ENCODE data around the gene PPP1R11.
"Not testable (repeated sequence)": the region's sequence is repeated elsewhere in the genome, so short reads cannot be mapped to it uniquely, and the experiment has no call there.

DNA sequence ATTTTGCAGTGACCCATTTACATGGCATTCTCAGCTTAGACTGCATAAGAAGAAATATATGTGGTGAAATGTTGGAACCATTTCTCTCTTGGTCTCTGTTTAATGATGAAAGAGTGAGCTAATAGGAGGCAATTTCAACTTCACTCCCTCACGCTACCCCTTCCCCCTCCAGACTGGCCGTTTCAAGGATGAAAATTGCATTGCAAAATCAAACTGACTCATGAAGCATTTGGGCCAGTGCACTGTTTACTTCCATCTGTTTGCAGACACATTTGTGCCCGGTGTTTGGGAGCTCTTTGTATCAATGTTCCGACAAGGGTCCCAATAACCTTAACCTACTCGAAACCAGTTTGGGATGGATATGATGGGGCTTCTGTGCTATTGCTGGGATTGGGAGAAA is 33.6 kb upstream of the PPP1R11 start:
- TF ChIP-seq, protein P1, sequence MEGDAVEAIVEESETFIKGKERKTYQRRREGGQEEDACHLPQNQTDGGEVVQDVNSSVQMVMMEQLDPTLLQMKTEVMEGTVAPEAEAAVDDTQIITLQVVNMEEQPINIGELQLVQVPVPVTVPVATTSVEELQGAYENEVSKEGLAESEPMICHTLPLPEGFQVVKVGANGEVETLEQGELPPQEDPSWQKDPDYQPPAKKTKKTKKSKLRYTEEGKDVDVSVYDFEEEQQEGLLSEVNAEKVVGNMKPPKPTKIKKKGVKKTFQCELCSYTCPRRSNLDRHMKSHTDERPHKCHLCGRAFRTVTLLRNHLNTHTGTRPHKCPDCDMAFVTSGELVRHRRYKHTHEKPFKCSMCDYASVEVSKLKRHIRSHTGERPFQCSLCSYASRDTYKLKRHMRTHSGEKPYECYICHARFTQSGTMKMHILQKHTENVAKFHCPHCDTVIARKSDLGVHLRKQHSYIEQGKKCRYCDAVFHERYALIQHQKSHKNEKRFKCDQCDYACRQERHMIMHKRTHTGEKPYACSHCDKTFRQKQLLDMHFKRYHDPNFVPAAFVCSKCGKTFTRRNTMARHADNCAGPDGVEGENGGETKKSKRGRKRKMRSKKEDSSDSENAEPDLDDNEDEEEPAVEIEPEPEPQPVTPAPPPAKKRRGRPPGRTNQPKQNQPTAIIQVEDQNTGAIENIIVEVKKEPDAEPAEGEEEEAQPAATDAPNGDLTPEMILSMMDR (IDR thresholded peaks at IDR 0.05) = not testable (repeated sequence)
- TF ChIP-seq TCF7L2, POLR2AphosphoS5 (IDR thresholded peaks at IDR 0.05; ENCODE audit: low read depth, low read length): not testable (repeated sequence)
